Stimulated activated memory B cell treated with anti-CD40 and anti-IgM and Interleukin-4, amounts not matched to agents 10 μg/mL and 1 μg/mL and 100 μg/mL, for 72 hours (primary cell): Measurements from ENCODE around the gene HTR4.

Experiments used
- ATAC-seq: fragments of 150-1000 bp; cut with Tn5 transposase; 2 replicates; pipeline ENCODE4 v1.10.0; 2021
- H3K27ac Mint-ChIP-seq: one replicate; pipeline ENCODE4 v1.8.0; 2022; ENCODE audit warnings: mild to moderate bottlenecking, mixed read lengths
- H3K27me3 Mint-ChIP-seq: one replicate; pipeline ENCODE4 v1.8.0; 2022; ENCODE audit warnings: mixed read lengths
- H3K36me3 Mint-ChIP-seq: one replicate; pipeline ENCODE4 v1.8.0; 2022; ENCODE audit warnings: mixed read lengths
- H3K4me1 Mint-ChIP-seq: one replicate; pipeline ENCODE4 v1.8.0; 2022; ENCODE audit warnings: mixed read lengths
- H3K4me3 Mint-ChIP-seq: one replicate; pipeline ENCODE4 v1.8.0; 2022; ENCODE audit warnings: mild to moderate bottlenecking, moderate library complexity, mixed read lengths
- H3K9me3 Mint-ChIP-seq: one replicate; pipeline ENCODE4 v1.8.0; 2022; ENCODE audit warnings: mixed read lengths

HTR4 gene

DNA sequence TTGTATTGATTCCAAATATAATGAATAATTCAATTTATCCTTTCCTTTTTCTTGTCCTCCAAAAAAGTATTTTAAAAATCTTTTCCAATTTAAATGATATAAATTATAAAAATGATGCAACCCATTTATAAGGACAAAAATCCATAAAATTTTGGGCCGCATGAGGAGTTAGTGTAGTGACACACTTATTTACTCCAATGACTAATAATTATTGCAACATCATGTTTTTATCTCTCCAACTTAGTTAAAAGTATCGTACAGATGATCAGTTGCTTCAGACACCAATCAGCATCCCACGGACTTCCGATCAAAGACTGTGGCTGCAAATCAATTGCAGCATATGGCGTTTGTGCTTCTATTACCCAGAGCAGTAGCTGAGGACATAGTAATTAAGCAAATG lies 58.6 kb downstream of the HTR4 start:
- no peaks in the 10 kb centered on the region for H3K36me3 Mint-ChIP-seq
- ATAC-seq: no peak
- no peak overlapping the region for H3K27ac Mint-ChIP-seq
- H3K4me1 Mint-ChIP-seq: no peaks in the 10 kb centered on the region
- H3K4me3 Mint-ChIP-seq: no peak overlapping the region
- peaks cover 8% of the 10 kb centered on the region for H3K9me3 Mint-ChIP-seq
- peaks cover 28% of the 10 kb centered on the region for H3K27me3 Mint-ChIP-seq

DNA sequence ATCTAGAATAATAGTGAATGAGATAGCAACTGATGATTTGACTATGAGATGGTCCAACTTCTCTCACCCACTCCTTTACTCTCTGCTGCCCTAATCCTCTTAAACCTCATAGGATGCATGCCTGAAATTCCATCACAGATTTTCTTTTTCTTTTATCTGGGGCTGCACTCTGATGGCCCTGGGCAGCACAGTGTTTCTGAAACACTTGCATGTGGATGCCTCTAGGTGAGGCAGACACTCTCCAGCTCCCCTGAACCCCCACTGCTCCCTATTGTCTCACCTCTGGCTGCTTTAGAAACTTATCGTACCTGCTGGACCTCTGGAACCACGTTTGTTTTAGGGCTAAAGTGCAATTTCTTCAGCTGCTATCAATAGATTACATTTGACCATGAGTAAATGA lies 67.5 kb downstream of the HTR4 start:
- Mint-ChIP-seq H3K27ac (no peak overlapping the region), H3K4me3 (no peak overlapping the region), H3K27me3 (no peaks in the 10 kb centered on the region), H3K4me1 (no peaks in the 10 kb centered on the region), H3K36me3 (no peaks in the 10 kb centered on the region), H3K9me3 (no peaks in the 10 kb centered on the region)
- ATAC-seq: no peak

DNA sequence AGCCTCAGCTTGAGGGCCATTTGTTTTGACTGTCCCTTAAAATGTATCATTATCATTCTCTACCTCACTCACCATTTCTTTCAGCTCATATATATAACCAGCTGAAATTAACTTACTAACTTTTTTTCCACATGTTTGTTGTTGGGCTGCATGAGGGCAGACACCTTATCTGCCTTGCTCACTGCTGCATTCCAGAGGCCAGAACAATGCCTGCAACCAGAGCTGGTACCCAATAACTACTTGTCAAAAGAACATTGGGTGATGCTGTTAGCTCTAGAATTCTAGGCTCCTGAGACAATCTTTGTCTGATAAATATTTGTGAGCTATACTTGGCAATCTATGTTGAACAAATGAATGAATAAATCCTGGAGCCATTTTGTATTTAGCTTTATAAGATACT lies 68.3 kb downstream of the HTR4 start:
- Mint-ChIP-seq H3K9me3 (no peaks in the 10 kb centered on the region), H3K27ac (no peak overlapping the region), H3K4me3 (no peak overlapping the region), H3K4me1 (no peaks in the 10 kb centered on the region), H3K27me3 (no peaks in the 10 kb centered on the region), H3K36me3 (no peaks in the 10 kb centered on the region)
- ATAC-seq: no peak

DNA sequence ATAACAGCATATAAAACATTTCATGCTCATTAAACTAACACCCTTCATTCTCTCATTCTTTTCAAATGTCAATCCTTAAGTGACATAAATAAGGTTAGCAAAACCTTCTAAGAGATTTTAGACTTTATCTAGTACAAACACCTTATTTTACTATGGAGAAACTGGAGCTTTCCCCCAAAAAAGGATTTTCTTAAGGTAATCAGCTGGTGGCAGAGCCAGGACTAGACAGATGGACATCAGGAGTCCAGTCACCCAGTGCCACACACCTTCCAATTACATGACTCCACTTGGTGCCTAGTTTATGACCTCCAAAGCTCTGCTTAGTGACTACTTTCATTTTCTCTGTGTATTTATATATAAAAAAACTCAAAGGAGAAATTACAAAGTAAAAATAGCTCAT lies 70.2 kb downstream of the HTR4 start:
- no peaks in the 10 kb centered on the region for H3K36me3 Mint-ChIP-seq
- no peak overlapping the region for H3K27ac Mint-ChIP-seq
- H3K9me3 Mint-ChIP-seq: no peaks in the 10 kb centered on the region
- no peaks in the 10 kb centered on the region for H3K27me3 Mint-ChIP-seq
- H3K4me1 Mint-ChIP-seq: no peaks in the 10 kb centered on the region
- ATAC-seq: no peak
- no peak overlapping the region for H3K4me3 Mint-ChIP-seq

DNA sequence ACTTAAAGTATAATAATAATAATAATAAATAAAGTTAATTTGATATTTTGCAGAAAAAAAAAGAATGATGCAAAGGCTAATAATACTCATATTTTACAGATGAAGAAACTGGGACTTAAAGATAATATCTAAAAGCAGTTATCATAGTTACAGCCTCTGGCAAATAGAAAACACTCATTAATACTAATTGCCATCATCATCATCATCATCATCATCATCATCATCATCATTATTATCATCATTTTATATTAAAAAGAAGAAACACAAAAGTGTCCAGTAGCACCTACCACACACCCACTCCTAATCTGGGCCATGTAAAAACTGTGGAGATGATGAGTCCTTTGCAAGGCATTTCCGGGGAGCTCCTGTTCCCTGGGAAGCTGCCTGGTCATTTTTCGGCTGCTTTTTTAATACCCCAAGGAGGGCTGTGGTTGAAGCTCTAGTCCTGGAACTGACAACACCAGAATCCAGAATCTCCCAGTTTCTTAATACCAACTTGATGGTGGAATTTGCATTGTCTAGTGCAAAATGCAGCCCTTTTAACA lies 70.8 kb downstream of the HTR4 start:
- no peaks in the 10 kb centered on the region for H3K36me3 Mint-ChIP-seq
- no peaks in the 10 kb centered on the region for H3K27me3 Mint-ChIP-seq
- no peaks in the 10 kb centered on the region for H3K9me3 Mint-ChIP-seq
- no peak overlapping the region for H3K4me3 Mint-ChIP-seq
- ATAC-seq: no peak
- H3K27ac Mint-ChIP-seq: no peak overlapping the region
- no peaks in the 10 kb centered on the region for H3K4me1 Mint-ChIP-seq

DNA sequence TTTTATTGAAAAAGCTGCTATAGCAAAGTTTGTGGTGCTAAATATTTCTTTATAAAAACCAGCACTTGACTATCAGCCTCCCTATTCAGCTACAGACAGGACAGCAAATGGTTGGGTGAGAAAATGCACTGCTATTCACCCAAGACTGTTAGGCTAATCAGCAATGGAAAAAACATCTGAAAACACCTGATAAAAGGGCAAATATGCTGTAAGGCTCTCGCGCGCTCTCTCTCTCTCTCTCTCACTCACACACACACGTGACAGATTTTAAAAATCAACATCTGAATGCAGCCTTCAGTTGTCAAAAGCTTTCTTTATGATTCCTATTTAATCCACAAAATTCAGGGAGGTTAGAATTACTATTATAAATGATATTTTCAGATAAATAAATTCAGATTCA lies 80.2 kb downstream of the HTR4 start:
- H3K27me3 Mint-ChIP-seq: no peaks in the 10 kb centered on the region
- H3K4me1 Mint-ChIP-seq: no peaks in the 10 kb centered on the region
- no peak overlapping the region for H3K27ac Mint-ChIP-seq
- H3K4me3 Mint-ChIP-seq: no peak overlapping the region
- H3K9me3 Mint-ChIP-seq: no peaks in the 10 kb centered on the region
- H3K36me3 Mint-ChIP-seq: no peaks in the 10 kb centered on the region
- no peak for ATAC-seq

DNA sequence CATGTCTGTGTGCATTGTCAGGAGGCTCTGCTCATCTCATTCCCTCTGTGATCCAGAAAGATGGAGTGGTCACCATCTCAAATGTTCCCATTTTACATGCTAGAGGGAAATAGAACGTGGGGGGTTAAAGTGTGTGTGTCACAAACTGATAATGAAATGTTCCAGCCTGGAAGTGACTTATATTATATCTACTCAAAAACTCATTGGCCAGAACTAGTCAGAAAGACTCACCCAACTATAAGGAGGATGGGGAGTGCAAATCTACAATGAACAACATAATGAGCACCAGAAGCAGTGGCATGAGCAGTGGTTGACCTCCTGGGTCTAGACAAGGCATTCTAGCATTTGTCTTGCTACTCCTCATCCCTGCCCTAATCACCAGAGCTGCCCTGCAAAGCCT lies 81.0 kb downstream of the HTR4 start:
- no peaks in the 10 kb centered on the region for H3K4me1 Mint-ChIP-seq
- no peak overlapping the region for H3K4me3 Mint-ChIP-seq
- no peak for ATAC-seq
- H3K27me3 Mint-ChIP-seq: no peaks in the 10 kb centered on the region
- H3K27ac Mint-ChIP-seq: no peak overlapping the region
- no peaks in the 10 kb centered on the region for H3K36me3 Mint-ChIP-seq
- no peaks in the 10 kb centered on the region for H3K9me3 Mint-ChIP-seq

DNA sequence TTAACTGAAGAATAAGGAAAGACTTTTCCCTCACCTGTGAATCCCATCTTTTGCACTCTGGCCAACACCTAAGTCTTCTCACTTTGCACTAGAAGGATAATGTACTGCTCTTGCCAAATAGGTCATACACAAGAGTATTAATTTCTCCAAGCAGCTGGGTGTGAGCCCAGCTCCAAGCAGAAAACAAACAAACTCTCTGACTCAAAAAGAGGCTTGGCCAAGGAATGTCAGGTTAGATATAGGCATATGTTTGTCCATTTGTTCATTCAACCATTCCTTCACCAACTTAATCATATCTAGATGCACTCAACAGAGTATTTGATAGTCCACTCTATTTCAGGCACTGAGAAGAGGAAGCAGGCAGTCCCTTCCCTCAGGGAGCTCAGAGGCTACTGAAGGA lies 84.4 kb downstream of the HTR4 start:
- Mint-ChIP-seq H3K9me3 (no peaks in the 10 kb centered on the region), H3K36me3 (no peaks in the 10 kb centered on the region), H3K4me3 (no peak overlapping the region), H3K27me3 (no peaks in the 10 kb centered on the region), H3K27ac (no peak overlapping the region), H3K4me1 (no peaks in the 10 kb centered on the region)
- ATAC-seq: no peak

DNA sequence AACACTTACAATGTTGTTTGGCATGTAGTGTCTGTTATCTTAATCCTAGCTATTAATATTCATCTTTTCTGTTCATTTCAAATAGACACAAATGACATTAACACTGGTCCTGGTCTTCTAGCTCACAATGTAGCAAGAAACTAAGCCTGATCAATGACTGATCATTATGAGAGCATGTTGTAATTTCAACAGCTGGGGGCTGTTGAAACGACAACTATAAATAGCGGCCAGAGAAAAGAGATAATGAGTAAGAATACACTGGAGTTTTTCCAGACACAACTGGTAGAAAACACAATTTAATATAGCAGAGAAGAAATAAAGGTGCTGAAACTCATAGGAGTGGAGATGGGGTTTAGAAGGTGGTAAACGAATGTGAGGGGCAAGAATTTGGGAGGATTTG lies 89.2 kb downstream of the HTR4 start:
- Mint-ChIP-seq H3K4me3 (no peak overlapping the region), H3K36me3 (no peaks in the 10 kb centered on the region), H3K27ac (no peak overlapping the region), H3K4me1 (no peaks in the 10 kb centered on the region), H3K9me3 (no peaks in the 10 kb centered on the region), H3K27me3 (no peaks in the 10 kb centered on the region)
- ATAC-seq: no peak

DNA sequence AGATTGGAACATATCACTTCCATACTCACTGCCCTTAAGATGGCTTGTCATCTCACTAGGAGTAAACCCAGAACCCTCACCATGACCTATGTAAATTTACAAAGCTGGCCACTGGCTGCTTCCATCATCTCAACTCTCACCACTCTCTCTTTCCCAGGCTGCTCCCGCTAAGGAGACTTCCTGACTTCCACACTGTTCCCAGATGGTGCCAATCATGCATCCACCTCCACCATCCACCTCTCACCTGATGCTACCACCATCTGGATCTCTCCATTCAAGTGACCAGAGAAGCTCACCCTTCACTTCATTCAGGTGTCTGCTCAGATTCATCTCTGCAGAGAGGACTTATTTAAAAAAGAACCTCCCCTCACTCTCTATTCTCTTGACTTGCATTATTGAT lies 91.3 kb downstream of the HTR4 start:
- Mint-ChIP-seq H3K4me1 (no peaks in the 10 kb centered on the region), H3K9me3 (no peaks in the 10 kb centered on the region), H3K36me3 (no peaks in the 10 kb centered on the region), H3K27ac (no peak overlapping the region), H3K4me3 (no peak overlapping the region), H3K27me3 (no peaks in the 10 kb centered on the region)
- ATAC-seq: no peak

DNA sequence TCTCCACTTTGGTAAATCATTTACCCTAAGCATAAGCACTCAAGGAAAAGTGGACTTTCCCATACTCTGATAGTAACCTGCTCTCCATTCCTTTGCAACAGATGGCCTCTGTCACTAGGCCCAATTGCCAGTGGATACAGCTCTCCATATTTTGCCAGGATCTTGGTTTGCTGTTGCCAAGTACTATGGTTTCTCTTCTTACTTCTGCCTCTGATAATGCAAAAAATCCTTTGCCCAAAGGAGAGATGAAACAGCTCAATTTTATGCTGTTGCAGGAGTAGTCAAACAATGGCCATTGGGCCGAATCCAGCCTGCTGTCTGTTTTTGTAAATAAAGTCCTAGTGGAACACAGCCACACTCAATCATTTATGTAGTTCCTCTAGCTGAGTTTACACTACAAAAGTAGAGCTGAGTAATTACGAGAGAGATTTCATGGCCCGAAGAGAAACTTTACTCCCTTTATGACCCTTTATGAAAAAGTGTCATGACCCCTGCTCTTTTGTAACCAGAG lies 92.5 kb downstream of the HTR4 start:
- Mint-ChIP-seq H3K4me3 (no peak overlapping the region), H3K27ac (no peak overlapping the region), H3K27me3 (no peaks in the 10 kb centered on the region), H3K36me3 (no peaks in the 10 kb centered on the region), H3K9me3 (no peaks in the 10 kb centered on the region), H3K4me1 (no peaks in the 10 kb centered on the region)
- no peak for ATAC-seq

DNA sequence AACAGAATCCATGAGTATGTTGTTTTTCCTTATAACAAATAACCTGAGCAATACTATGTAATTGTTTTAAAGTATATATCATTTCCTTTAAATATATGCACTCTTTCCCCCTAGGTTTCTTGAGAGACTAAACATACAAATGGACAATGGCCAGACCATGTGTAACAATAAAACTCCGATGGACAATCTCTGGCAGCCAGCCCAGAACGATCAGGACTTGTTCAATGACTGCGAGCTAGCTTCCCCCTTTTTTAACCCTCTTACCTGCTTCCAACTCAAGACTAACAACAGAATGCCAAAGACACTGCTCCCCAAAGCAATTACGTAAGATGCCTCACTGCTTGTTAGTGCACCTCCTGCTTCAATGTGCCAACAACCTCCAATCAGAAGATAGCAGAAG lies 94.9 kb downstream of the HTR4 start:
- Mint-ChIP-seq H3K36me3 (no peaks in the 10 kb centered on the region), H3K4me1 (no peaks in the 10 kb centered on the region), H3K4me3 (no peak overlapping the region), H3K27ac (no peak overlapping the region), H3K27me3 (no peaks in the 10 kb centered on the region), H3K9me3 (no peaks in the 10 kb centered on the region)
- ATAC-seq: no peak

DNA sequence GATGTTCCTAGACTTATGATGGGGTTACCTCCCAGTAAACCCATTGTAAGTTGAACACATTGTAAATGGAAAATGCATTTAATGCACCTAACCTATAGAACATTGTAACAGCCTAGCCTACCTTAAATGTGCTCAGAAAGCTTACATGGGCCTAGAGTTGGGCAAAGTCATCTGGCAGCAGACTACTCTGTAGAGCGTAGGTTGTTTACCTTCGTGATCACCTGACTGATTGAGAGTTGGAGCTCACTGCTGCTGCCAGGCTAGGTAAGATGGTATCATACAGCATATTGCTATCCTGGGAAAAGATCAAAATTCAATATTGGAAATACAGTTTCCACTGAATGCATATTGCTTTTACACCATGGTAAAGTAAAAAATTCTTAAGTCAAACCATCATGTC lies 95.4 kb downstream of the HTR4 start:
- Mint-ChIP-seq H3K36me3 (no peaks in the 10 kb centered on the region), H3K27me3 (no peaks in the 10 kb centered on the region), H3K4me1 (no peaks in the 10 kb centered on the region), H3K9me3 (no peaks in the 10 kb centered on the region), H3K27ac (no peak overlapping the region), H3K4me3 (no peak overlapping the region)
- no peak for ATAC-seq

DNA sequence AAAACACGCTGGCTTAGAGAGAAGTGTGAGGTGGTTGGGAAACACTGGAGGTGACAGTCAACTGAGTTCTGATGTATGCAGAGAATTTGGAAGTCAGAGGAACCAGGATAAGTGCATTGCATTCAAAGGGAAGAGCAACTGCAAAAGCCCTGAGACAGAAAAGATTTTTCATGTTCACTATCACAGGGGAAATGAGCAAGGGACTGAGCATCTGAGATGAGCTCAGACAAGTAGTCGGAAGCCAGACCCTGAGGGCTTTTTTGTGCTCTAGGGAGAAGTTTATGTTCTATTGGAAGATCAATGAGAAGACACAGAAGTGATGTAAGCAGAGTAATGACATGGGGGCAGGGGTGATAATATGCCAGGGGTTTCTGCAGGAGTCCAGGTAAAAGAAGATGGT lies 97.5 kb downstream of the HTR4 start:
- H3K4me1 Mint-ChIP-seq: no peaks in the 10 kb centered on the region
- no peak overlapping the region for H3K27ac Mint-ChIP-seq
- H3K4me3 Mint-ChIP-seq: no peak overlapping the region

DNA sequence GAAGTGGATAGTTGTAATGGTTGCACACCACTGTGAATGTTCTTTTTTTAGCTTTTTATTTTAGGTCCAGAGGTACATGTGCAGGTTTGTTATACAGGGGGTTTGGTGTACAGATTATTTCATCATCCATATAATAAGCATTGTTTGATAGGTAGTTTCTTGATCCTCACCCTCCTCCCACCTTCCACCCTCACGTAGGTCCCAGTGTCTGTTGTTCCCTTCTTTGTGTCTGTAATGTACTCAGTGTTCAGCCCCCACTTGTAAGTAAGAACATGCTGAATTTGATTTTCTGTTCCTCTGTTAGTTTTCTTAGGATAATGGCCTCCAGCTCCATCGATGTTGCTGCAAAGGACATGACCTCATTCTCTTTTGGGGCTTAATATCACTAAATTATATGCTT lies 99.7 kb downstream of the HTR4 start:
- no peaks in the 10 kb centered on the region for H3K9me3 Mint-ChIP-seq
- H3K4me3 Mint-ChIP-seq: no peak overlapping the region
- no peak for ATAC-seq
- no peaks in the 10 kb centered on the region for H3K4me1 Mint-ChIP-seq
- H3K36me3 Mint-ChIP-seq: no peaks in the 10 kb centered on the region
- H3K27ac Mint-ChIP-seq: no peak overlapping the region
- H3K27me3 Mint-ChIP-seq: no peaks in the 10 kb centered on the region

More for the DNA sequence above, 97.5 kb downstream of the HTR4 start:
- H3K27me3 Mint-ChIP-seq: no peaks in the 10 kb centered on the region
- no peaks in the 10 kb centered on the region for H3K36me3 Mint-ChIP-seq
- ATAC-seq: no peak
- no peaks in the 10 kb centered on the region for H3K9me3 Mint-ChIP-seq

DNA sequence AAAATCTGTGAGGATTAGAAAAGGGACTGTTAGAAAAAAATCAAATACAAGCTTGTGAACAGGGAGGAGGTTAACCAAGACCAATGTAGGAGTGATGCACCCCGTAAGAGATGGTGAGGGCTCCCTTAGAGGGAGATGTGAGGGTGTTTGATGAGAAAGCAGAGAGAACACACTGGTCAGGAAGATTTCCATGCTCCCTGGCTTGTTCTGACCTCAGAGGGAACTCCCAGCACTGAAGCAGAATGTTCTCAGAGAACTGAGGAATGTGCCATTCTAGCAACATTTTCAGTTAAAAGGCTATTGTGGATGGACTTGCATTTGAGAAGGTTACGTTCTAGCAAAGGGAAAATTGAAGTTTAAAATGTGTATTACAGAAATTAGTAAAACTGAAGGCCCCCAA lies 110.6 kb downstream of the HTR4 start:
- H3K36me3 Mint-ChIP-seq: no peaks in the 10 kb centered on the region
- no peak overlapping the region for H3K4me3 Mint-ChIP-seq
- peaks cover 2% of the 10 kb centered on the region for H3K9me3 Mint-ChIP-seq
- H3K27ac Mint-ChIP-seq: no peak overlapping the region
- peaks cover 9% of the 10 kb centered on the region for H3K27me3 Mint-ChIP-seq
- no peak for ATAC-seq
- H3K4me1 Mint-ChIP-seq: no peaks in the 10 kb centered on the region

DNA sequence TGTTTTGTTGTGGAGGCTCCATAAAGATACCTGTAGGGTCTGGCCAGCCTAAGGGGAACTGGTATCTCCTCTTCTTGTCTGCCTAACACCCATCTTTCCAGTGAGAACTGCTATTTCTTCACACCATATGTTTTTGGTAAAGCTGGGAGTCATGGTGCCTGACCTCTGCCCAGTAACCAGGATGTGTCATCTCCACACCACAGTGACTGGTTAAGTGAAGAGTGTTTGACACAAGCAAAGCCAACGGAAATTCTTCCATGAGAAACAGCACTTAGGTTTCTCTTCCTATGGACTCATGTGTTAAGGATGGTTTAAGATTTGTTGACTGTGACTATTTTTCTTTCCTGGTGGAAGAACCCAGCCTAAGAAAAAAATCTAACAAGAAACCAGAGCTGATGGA lies 111.5 kb downstream of the HTR4 start:
- Mint-ChIP-seq H3K36me3 (no peaks in the 10 kb centered on the region), H3K4me3 (no peak overlapping the region), H3K9me3 (peaks cover 5% of the 10 kb centered on the region), H3K27me3 (peaks cover 9% of the 10 kb centered on the region), H3K27ac (no peak overlapping the region), H3K4me1 (no peaks in the 10 kb centered on the region)
- ATAC-seq: no peak
